Mucosa of descending colon (tissue), 3 donors: ENCODE data around the gene TMEM218. TPM values are rescaled to one million over a fixed set of nuclear protein-coding genes. Genes with fewer than 3 reads are reported as not detected.

ENCODE experiments used
- ATAC-seq: fragments of 200-7000 bp; cut with Tn5 transposase; one replicate; pipeline ENCODE4 v1.9.1; 2020; ENCODE audit warnings: mild to moderate bottlenecking, moderate library complexity
- DNase-seq, 3 donors: peaks; one replicate each; pipeline ENCODE4 v3.0.0-alpha.2; 2020
- H3K36me3 ChIP-seq: fragments of 200-600 bp; one replicate; pipeline ENCODE4 v1.8.0; 2021; ENCODE audit warnings: low read depth, mild to moderate bottlenecking
- H3K4me1 ChIP-seq: fragments of 200-600 bp; one replicate; pipeline ENCODE4 v1.8.0; 2021; ENCODE audit warnings: low read depth, mild to moderate bottlenecking
- H3K4me3 ChIP-seq: fragments of 200-600 bp; one replicate; pipeline ENCODE4 v1.8.0; 2021; ENCODE audit warnings: mild to moderate bottlenecking
- H3K9me3 ChIP-seq: fragments of 200-600 bp; one replicate; pipeline ENCODE4 v1.8.0; 2021; ENCODE audit warnings: mild to moderate bottlenecking
- CTCF ChIP-seq: fragments of 200-600 bp; IDR thresholded peaks from one replicate; pipeline ENCODE4 v1.8.0; 2022; ENCODE audit warnings: antibody characterized with exemption, mild to moderate bottlenecking
- intact Hi-C, 2 donors: fragments of 100-400 bp; cut with DNase I in 1 of 2; cut with micrococcal nuclease in 1 of 2; formaldehyde crosslinking; loops; one replicate each; pipeline versions ENCODE4 v1.11.0 to v1.11.1; 2022; cut with DNase I, micrococcal nuclease
- total RNA-seq, 3 donors: library from RNA; stranded (reverse); fragmentation: NEBNext Ultra II Directional in 2 of 3; extraction: Animal tissue kit (Norgen Biotek cat#: 25700) in 2 of 3; gene quantifications; one replicate each; pipeline versions ENCODE4 v1.2.1 to v1.2.4, GENCODE V29; 2021 to 2023
- donor health status: DM: no; HTN: no; CAD: no; lungs with moderate emphysema.
- donor health status: DM: no; HTN: no; CAD: no.
- donor health status: DM: no; HTN: yes; CAD: no.

The TMEM218 gene
- total RNA-seq, 3 donors from 2014 or later: 12.5 to 16.9 (median 16.1) TPM

- H3K9me3 ChIP-seq: no peaks in the 10 kb centered on the region
- peaks cover 1% of the 10 kb centered on the region for H3K4me1 ChIP-seq
- TF ChIP-seq CTCF: no peak
- intact Hi-C loops: no loop called here
- DNase-seq: no peak
- H3K4me3 ChIP-seq: no peak overlapping the region
- no peak for ATAC-seq
- H3K36me3 ChIP-seq: no peaks in the 10 kb centered on the region
These were observed 59.4 kb downstream of the TMEM218 start for GRCh38 chr11:125052047-125052446.

DNA sequence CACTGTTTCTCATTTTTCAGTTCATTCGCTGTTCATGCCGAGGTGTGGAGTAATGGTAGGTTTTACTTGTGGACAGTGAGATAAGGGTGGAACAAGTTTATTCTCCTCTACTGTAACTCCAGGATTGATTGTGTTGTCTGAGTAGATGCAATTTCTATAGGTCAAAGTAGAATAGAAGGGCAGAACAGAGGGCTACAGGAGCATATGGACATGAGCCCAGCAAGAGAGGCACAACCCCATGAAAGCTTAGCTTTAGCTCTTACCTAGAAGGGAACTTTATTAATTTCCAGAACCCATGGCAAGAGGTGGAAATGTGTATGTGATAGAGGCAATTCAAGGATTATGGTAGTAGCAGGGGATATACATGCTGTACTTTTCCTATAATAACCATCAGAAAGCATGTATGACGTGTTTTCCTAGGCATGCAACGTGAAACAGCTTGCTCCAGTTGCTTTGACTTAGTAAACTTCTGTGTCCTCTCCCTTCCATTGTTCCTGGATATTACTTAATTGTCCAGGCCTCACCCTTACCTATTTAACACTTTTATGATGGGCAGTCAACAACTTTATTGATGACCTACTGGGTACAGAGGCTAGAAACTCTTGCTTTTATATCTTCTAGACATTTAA lies 62.1 kb downstream of the TMEM218 start:
- Histone ChIP-seq H3K4me3 (no peak overlapping the region), H3K9me3 (peaks cover 5% of the 10 kb centered on the region), H3K4me1 (no peaks in the 10 kb centered on the region), H3K36me3 (no peaks in the 10 kb centered on the region)
- ATAC-seq (peak; percentile 13), DNase-seq (no peak)
- intact Hi-C loops: no loop called here
- no peak for TF ChIP-seq CTCF

Other genes with a start within 250 kb of the TMEM218 start
- 10 to 100 TPM in 1 of 3 donors, 1 to 10 TPM in 2; 4.0 to 10.3 (median 8.5) TPM for gene ROBO3, start 246.2 kb downstream of the TMEM218 start, total RNA-seq
- 1 to 10 TPM; 4.8 to 8.4 (median 7.9) TPM for gene ROBO4, start 213.8 kb downstream of the TMEM218 start, total RNA-seq
- not detected for gene HEPN1, start 192.4 kb downstream of the TMEM218 start, total RNA-seq
- gene HEPACAM, start 175.6 kb downstream of the TMEM218 start, total RNA-seq: under 1 TPM in 1 of 3 donors, not detected in 2; 0.57 TPM
- 1 to 10 TPM in 2 of 3 donors, under 1 TPM in 1; 0.73 to 1.8 (median 1.6) TPM for gene CCDC15, start 157.4 kb downstream of the TMEM218 start, total RNA-seq
- 10 to 100 TPM in 1 of 3 donors, 1 to 10 TPM in 2; 4.3 to 10.5 (median 6.2) TPM for gene SLC37A2, start 48.3 kb downstream of the TMEM218 start, total RNA-seq
- 1 to 10 TPM; 1.5 to 4.0 (median 1.9) TPM for gene PKNOX2, start 53.1 kb upstream of the TMEM218 start, total RNA-seq